ENCODE data around the gene FBL. TPM values are rescaled to one million over a fixed set of nuclear protein-coding genes. Genes with fewer than 3 reads are reported as not detected.

Gene FBL
- total and polyA plus RNA-seq, 4 donors: 121 to 232 (median 154) TPM

- Histone ChIP-seq H3K27ac (ENCODE audit: low read depth in 1 of 2, low read length in 2 of 2) (no peak overlapping the region), H3K9me3 (ENCODE audit: control insufficient read depth, low read length) (no peaks in the 10 kb centered on the region), H3K4me1 (ENCODE audit: control insufficient read depth in 1 of 2, insufficient read depth in 2 of 2, low read length in 2 of 2) (peaks cover 0 to 5% of the 10 kb centered on the region in 2 donors), H3K36me3 (ENCODE audit: control insufficient read depth in 1 of 2, insufficient read depth in 2 of 2, low read length in 1 of 2) (peaks cover 0 to 2% of the 10 kb centered on the region in 2 donors), H3K27me3 (ENCODE audit: control insufficient read depth in 1 of 2, insufficient read depth in 2 of 2, low read length in 1 of 2) (no peaks in the 10 kb centered on the region), H3K4me3 (ENCODE audit: low read length in 2 of 2) (no peak overlapping the region)
- ATAC-seq (ENCODE audit: low FRiP score) (no peak), DNase-seq (no peak)
- intact Hi-C loops (cut with DNase I): no loop called here
- 82% methylated on average over 26 of the region's 26 CpGs for WGBS, 2 donors
Measured at GRCh38 chr19:39828015-39828653, 18.0 kb downstream of the FBL start.

- Histone ChIP-seq H3K27me3 (ENCODE audit: control insufficient read depth in 1 of 2, insufficient read depth in 2 of 2, low read length in 1 of 2) (no peaks in the 10 kb centered on the region), H3K4me1 (ENCODE audit: control insufficient read depth in 1 of 2, insufficient read depth in 2 of 2, low read length in 2 of 2) (no peaks in the 10 kb centered on the region), H3K9me3 (ENCODE audit: control insufficient read depth, low read length) (no peaks in the 10 kb centered on the region), H3K27ac (ENCODE audit: low read depth in 1 of 2, low read length in 2 of 2) (no peak overlapping the region), H3K4me3 (ENCODE audit: low read length in 2 of 2) (no peak overlapping the region), H3K36me3 (ENCODE audit: control insufficient read depth in 1 of 2, insufficient read depth in 2 of 2, low read length in 1 of 2) (peaks cover 0 to 2% of the 10 kb centered on the region in 2 donors)
- no peak for ATAC-seq (ENCODE audit: low FRiP score)
- DNase-seq: no peak
- WGBS, 2 donors: 88 to 92% methylated on average over 10 to 13 of the region's 13 CpGs
- intact Hi-C loops (cut with DNase I): no loop called here
Measured at GRCh38 chr19:39827216-39827615, 19.0 kb downstream of the FBL start.

GRCh38 chr19:39826311-39826945 is 19.8 kb downstream of the FBL start:
- intact Hi-C loops (cut with DNase I): no loop called here
- H3K36me3 ChIP-seq (ENCODE audit: control insufficient read depth in 1 of 2, insufficient read depth in 2 of 2, low read length in 1 of 2): peaks cover 0 to 2% of the 10 kb centered on the region in 2 donors

GRCh38 chr19:39825531-39826076 is 20.6 kb downstream of the FBL start:
- Histone ChIP-seq H3K27ac (ENCODE audit: low read depth in 1 of 2, low read length in 2 of 2) (no peak overlapping the region), H3K9me3 (ENCODE audit: control insufficient read depth, low read length) (no peaks in the 10 kb centered on the region), H3K4me3 (ENCODE audit: low read length in 2 of 2) (no peak overlapping the region), H3K4me1 (ENCODE audit: control insufficient read depth in 1 of 2, insufficient read depth in 2 of 2, low read length in 2 of 2) (no peaks in the 10 kb centered on the region), H3K36me3 (ENCODE audit: control insufficient read depth in 1 of 2, insufficient read depth in 2 of 2, low read length in 1 of 2) (peaks cover 0 to 2% of the 10 kb centered on the region in 2 donors), H3K27me3 (ENCODE audit: control insufficient read depth in 1 of 2, insufficient read depth in 2 of 2, low read length in 1 of 2) (no peaks in the 10 kb centered on the region)
- 80 to 84% methylated on average over 15 to 17 of the region's 17 CpGs for WGBS, 2 donors
- intact Hi-C loops (cut with DNase I): no loop called here
- DNase-seq (no peak), ATAC-seq (ENCODE audit: low FRiP score) (no peak)

More at GRCh38 chr19:39826311-39826945, 19.8 kb downstream of the FBL start:
- WGBS, 2 donors: 88 to 91% methylated on average over 34 to 35 of the region's 35 CpGs
- no peaks in the 10 kb centered on the region for H3K9me3 ChIP-seq (ENCODE audit: control insufficient read depth, low read length)
- H3K4me1 ChIP-seq (ENCODE audit: control insufficient read depth in 1 of 2, insufficient read depth in 2 of 2, low read length in 2 of 2): no peaks in the 10 kb centered on the region
- H3K27ac ChIP-seq (ENCODE audit: low read depth in 1 of 2, low read length in 2 of 2): no peak overlapping the region
- no peak for DNase-seq
- no peak for ATAC-seq (ENCODE audit: low FRiP score)
- H3K27me3 ChIP-seq (ENCODE audit: control insufficient read depth in 1 of 2, insufficient read depth in 2 of 2, low read length in 1 of 2): no peaks in the 10 kb centered on the region
- H3K4me3 ChIP-seq (ENCODE audit: low read length in 2 of 2): no peak overlapping the region

- Histone ChIP-seq H3K27ac (ENCODE audit: low read depth in 1 of 2, low read length in 2 of 2) (no peak overlapping the region), H3K9me3 (ENCODE audit: control insufficient read depth, low read length) (no peaks in the 10 kb centered on the region), H3K36me3 (ENCODE audit: control insufficient read depth in 1 of 2, insufficient read depth in 2 of 2, low read length in 1 of 2) (no peaks in the 10 kb centered on the region), H3K4me3 (ENCODE audit: low read length in 2 of 2) (no peak overlapping the region), H3K27me3 (ENCODE audit: control insufficient read depth in 1 of 2, insufficient read depth in 2 of 2, low read length in 1 of 2) (no peaks in the 10 kb centered on the region), H3K4me1 (ENCODE audit: control insufficient read depth in 1 of 2, insufficient read depth in 2 of 2, low read length in 2 of 2) (no peaks in the 10 kb centered on the region)
- WGBS, 2 donors: 76 to 82% methylated on average over 11 of the region's 11 CpGs
- ATAC-seq (ENCODE audit: low FRiP score): no peak
- intact Hi-C loops (cut with DNase I): no loop called here
- no peak for DNase-seq
Measured at GRCh38 chr19:39825093-39825463, 21.1 kb downstream of the FBL start.

GRCh38 chr19:39824143-39825092 is 21.8 kb downstream of the FBL start:
- peak overlapping the region in 1 of 2 donors; percentile 0 for H3K27ac ChIP-seq (ENCODE audit: low read depth in 1 of 2, low read length in 2 of 2)
- no peaks in the 10 kb centered on the region for H3K9me3 ChIP-seq (ENCODE audit: control insufficient read depth, low read length)
- H3K4me1 ChIP-seq (ENCODE audit: control insufficient read depth in 1 of 2, insufficient read depth in 2 of 2, low read length in 2 of 2): no peaks in the 10 kb centered on the region
- no peaks in the 10 kb centered on the region for H3K27me3 ChIP-seq (ENCODE audit: control insufficient read depth in 1 of 2, insufficient read depth in 2 of 2, low read length in 1 of 2)
- intact Hi-C loops (cut with DNase I): no loop called here
- no peaks in the 10 kb centered on the region for H3K36me3 ChIP-seq (ENCODE audit: control insufficient read depth in 1 of 2, insufficient read depth in 2 of 2, low read length in 1 of 2)
- WGBS, 2 donors: 4 to 5% methylated on average over 47 of the region's 47 CpGs
- DNase-seq (peak; percentile 92 to 93), ATAC-seq (ENCODE audit: low FRiP score) (peak; percentile 96)
- H3K4me3 ChIP-seq (ENCODE audit: low read length in 2 of 2): peak overlapping the region; percentile 40 to 75

- Histone ChIP-seq H3K9me3 (ENCODE audit: control insufficient read depth, low read length) (no peaks in the 10 kb centered on the region), H3K4me3 (ENCODE audit: low read length in 2 of 2) (peak overlapping the region; percentile 40 to 75), H3K36me3 (ENCODE audit: control insufficient read depth in 1 of 2, insufficient read depth in 2 of 2, low read length in 1 of 2) (no peaks in the 10 kb centered on the region), H3K27me3 (ENCODE audit: control insufficient read depth in 1 of 2, insufficient read depth in 2 of 2, low read length in 1 of 2) (no peaks in the 10 kb centered on the region), H3K27ac (ENCODE audit: low read depth in 1 of 2, low read length in 2 of 2) (no peak overlapping the region), H3K4me1 (ENCODE audit: control insufficient read depth in 1 of 2, insufficient read depth in 2 of 2, low read length in 2 of 2) (no peaks in the 10 kb centered on the region)
- 14 to 20% methylated on average over 7 of the region's 7 CpGs for WGBS, 2 donors
- DNase-seq (no peak), ATAC-seq (ENCODE audit: low FRiP score) (no peak)
- intact Hi-C loops (cut with DNase I): no loop called here
Measured at GRCh38 chr19:39823686-39824085, 22.5 kb downstream of the FBL start.

GRCh38 chr19:39820696-39821095 is 25.5 kb downstream of the FBL start:
- no peak for ATAC-seq (ENCODE audit: low FRiP score)
- H3K27me3 ChIP-seq (ENCODE audit: control insufficient read depth in 1 of 2, insufficient read depth in 2 of 2, low read length in 1 of 2): no peaks in the 10 kb centered on the region

More at GRCh38 chr19:39820696-39821095, 25.5 kb downstream of the FBL start:
- Histone ChIP-seq H3K27ac (ENCODE audit: low read depth in 1 of 2, low read length in 2 of 2) (no peak overlapping the region), H3K36me3 (ENCODE audit: control insufficient read depth in 1 of 2, insufficient read depth in 2 of 2, low read length in 1 of 2) (no peaks in the 10 kb centered on the region), H3K4me3 (ENCODE audit: low read length in 2 of 2) (no peak overlapping the region), H3K4me1 (ENCODE audit: control insufficient read depth in 1 of 2, insufficient read depth in 2 of 2, low read length in 2 of 2) (no peaks in the 10 kb centered on the region), H3K9me3 (ENCODE audit: control insufficient read depth, low read length) (no peaks in the 10 kb centered on the region)
- WGBS, 2 donors: 96% methylated on average over 6 of the region's 6 CpGs
- DNase-seq: no peak
- intact Hi-C loops (cut with DNase I): no loop called here

Measured in aorta (tissue), 5 donors.